Stimulated activated CD4-positive, alpha-beta T cell treated with anti-CD3 and anti-CD28 coated beads, Interleukin-4, amount 100 ng/mL, for 1 hour (primary cell): ENCODE results near the gene STPG4.

Source experiments
- DNase-seq: peaks from one replicate; pipeline ENCODE4 v3.0.0-alpha.2; 2020

The STPG4 gene

DNA sequence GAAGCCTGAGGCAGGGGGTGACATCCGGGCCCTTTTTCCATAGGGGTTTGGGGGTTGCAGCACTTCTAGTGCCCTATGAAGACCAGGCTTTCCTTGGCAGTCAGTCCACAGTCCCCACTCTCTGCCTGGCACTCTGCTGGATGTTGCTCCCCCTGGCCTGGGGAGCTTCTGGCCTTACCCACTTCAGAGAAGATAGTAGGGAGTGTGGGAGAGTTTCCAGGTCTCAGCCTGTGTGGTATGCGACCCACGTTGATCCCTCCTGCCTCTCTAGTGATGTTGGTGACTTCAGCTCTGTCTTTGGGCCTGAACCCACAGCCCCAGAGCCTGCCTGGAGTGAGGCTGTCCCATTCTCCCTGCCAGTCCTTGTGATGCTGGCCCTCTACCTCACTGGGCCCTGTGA, 105.6 kb downstream of the STPG4 start:
- DNase-seq, result no peak

GRCh38 chr2:47048801-47049480, 106.2 kb downstream of the STPG4 start:
- no peak for DNase-seq

- no peak for DNase-seq
These were observed 108.8 kb downstream of the STPG4 start for GRCh38 chr2:47046271-47046670.

GRCh38 chr2:47043891-47044239, 111.2 kb downstream of the STPG4 start:
- DNase-seq, result no peak

DNA sequence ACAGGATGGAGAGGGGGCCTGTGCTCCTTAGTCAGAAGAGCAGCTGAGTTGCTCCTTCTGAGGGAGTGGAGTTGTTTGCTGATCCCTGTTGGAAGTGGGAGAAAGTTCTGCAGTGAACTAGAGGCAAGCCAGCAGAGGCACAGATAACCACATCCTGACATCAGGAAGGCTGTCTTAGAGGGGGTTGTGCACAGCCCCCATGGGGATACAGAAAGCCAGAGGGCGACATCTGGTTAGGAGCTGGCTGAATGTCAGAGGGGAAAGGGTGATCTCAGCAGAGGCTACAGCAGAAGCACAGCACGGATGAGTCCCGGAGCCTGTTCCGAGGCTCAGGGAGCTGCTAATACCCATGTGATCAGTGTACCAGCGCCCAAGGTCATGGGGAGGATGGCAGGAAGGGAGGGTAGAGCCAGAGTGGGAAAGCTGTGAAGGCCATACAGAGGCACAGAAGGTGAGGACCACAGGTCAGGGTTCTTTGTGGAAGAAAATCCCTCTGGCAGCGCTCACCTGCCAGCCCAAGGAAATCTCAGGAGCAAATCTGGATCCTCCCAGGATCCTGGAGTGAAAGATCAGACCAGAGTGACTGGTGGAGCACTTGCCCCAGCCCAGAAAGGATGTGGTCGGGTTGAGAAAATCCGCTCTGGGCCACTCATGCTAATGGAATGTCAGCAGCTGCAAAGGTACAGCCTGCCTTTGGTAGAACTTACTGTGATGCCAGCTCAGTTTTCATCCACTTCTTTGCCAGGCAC, 111.8 kb downstream of the STPG4 start:
- no peak for DNase-seq

GRCh38 chr2:47041891-47042684, 113.0 kb downstream of the STPG4 start:
- DNase-seq, result no peak

GRCh38 chr2:47041063-47041462, 114.0 kb downstream of the STPG4 start:
- DNase-seq, result no peak

- DNase-seq, result no peak
These were observed 114.5 kb downstream of the STPG4 start for GRCh38 chr2:47040651-47041050.

GRCh38 chr2:47039913-47040562, 115.1 kb downstream of the STPG4 start:
- no peak for DNase-seq

GRCh38 chr2:47039489-47039870, 115.6 kb downstream of the STPG4 start:
- no peak for DNase-seq

DNA sequence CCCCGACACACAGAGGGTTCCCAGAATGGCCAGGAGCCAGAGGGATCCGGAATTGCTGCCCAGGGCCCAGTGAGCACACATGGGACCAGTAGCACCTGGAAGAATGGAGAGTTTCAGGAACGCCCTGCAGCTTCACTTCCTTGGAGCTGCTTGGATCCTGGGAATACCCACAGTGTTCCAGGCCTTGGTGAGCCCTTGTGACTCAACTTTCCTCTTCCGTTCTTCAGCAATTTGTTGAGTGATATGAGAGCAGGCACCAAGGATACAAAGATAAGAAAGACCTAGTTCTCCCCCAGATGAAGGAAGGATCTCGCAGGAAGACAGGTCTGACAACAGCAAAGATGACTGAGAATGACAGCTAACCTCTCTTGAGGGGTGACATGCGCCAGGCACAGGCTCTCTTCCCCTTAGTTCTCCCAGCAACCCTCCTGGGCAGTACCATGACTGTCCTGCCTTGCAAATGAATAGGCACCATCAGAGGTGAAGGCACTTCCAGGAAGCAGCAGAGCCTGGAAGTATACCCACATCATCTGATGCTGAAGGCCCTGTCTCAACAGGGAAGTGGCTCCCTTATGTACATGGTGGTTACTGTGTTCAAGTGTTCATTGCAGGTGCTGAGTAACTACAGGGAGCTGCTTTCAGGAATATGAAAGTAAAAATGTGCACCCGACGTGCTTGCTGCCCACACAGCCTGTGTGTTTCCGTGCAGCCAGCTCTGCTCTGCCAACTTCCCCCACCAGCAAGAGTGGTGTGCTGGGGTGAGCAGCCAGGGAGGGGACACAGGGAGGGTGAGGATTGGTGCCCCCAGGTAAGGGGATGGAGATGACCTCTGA, 116.2 kb downstream of the STPG4 start:
- peak; percentile 15 for DNase-seq

- no peak for DNase-seq
These were observed 117.4 kb downstream of the STPG4 start for GRCh38 chr2:47037678-47038077.
